IPS DF 6.9 (cell line): Measurements from ENCODE around the gene NPHP4.

Experiments
- DNase-seq: peaks from one replicate; pipeline ENCODE4 v3.0.0-alpha.2; 2013; ENCODE audit warnings: low read depth, low spot score
- H3K27ac ChIP-seq: one replicate; pipeline ENCODE4 v1.5.1; 2013; ENCODE audit warnings: low read length, control low read depth
- H3K27me3 ChIP-seq: 2 replicates; pipeline ENCODE4 v1.6.1; 2013; ENCODE audit warnings: mild to moderate bottlenecking, low read length; ENCODE audit not compliant: control insufficient read depth, insufficient read depth
- H3K36me3 ChIP-seq: 2 replicates; pipeline ENCODE4 v1.6.1; 2013; ENCODE audit warnings: low read length; ENCODE audit not compliant: control insufficient read depth, insufficient read depth
- H3K4me1 ChIP-seq: 2 replicates; pipeline ENCODE4 v1.6.1; 2013; ENCODE audit warnings: low read length; ENCODE audit not compliant: control insufficient read depth, insufficient read depth
- H3K4me3 ChIP-seq: 2 replicates; pipeline ENCODE4 v1.5.1; 2013; ENCODE audit warnings: mild to moderate bottlenecking, low read length
- H3K9me3 ChIP-seq: 2 replicates; pipeline ENCODE4 v1.6.1; 2013; ENCODE audit warnings: low read length, inconsistent platforms; ENCODE audit not compliant: control insufficient read depth, insufficient read depth
- whole genome bisulfite sequencing: extraction: QIAGEN DNeasy Blood & Tissue Kit; methylation state at CpG from one replicate; pipeline ENCODE4 v1.1.7; 2013; ENCODE audit warnings: mixed read lengths, missing lambda C conversion rate; ENCODE audit not compliant: insufficient read length, insufficient coverage; 5-methylcytosine and 5-hydroxymethylcytosine counted together

The NPHP4 gene

GRCh38 chr1:5959667-5960230 is 32.5 kb downstream of the NPHP4 start:
- H3K27me3 ChIP-seq: no peaks in the 10 kb centered on the region
- WGBS: no CpG with 5 or more reads among the region's 9 CpGs

GRCh38 chr1:5959087-5959486 is 33.1 kb downstream of the NPHP4 start:
- Histone ChIP-seq H3K27me3 (no peaks in the 10 kb centered on the region), H3K36me3 (no peaks in the 10 kb centered on the region), H3K4me3 (no peak overlapping the region), H3K4me1 (no peaks in the 10 kb centered on the region), H3K9me3 (no peaks in the 10 kb centered on the region), H3K27ac (no peak overlapping the region)
- no CpG with 5 or more reads among the region's 13 CpGs for WGBS
- DNase-seq: no peak

More at GRCh38 chr1:5959667-5960230, 32.5 kb downstream of the NPHP4 start:
- H3K36me3 ChIP-seq: no peaks in the 10 kb centered on the region
- H3K4me1 ChIP-seq: no peaks in the 10 kb centered on the region
- H3K9me3 ChIP-seq: no peaks in the 10 kb centered on the region
- no peak for DNase-seq
- H3K27ac ChIP-seq: no peak overlapping the region
- no peak overlapping the region for H3K4me3 ChIP-seq

GRCh38 chr1:5956022-5956830 is 36.0 kb downstream of the NPHP4 start:
- H3K9me3 ChIP-seq: no peaks in the 10 kb centered on the region
- DNase-seq: no peak
- H3K4me1 ChIP-seq: no peaks in the 10 kb centered on the region
- no peaks in the 10 kb centered on the region for H3K27me3 ChIP-seq
- H3K4me3 ChIP-seq: no peak overlapping the region
- WGBS: no CpG with 5 or more reads among the region's 10 CpGs
- H3K36me3 ChIP-seq: no peaks in the 10 kb centered on the region
- H3K27ac ChIP-seq: no peak overlapping the region

GRCh38 chr1:5955479-5955977 is 36.7 kb downstream of the NPHP4 start:
- WGBS: no CpG with 5 or more reads among the region's 10 CpGs
- no peak overlapping the region for H3K27ac ChIP-seq
- no peaks in the 10 kb centered on the region for H3K27me3 ChIP-seq
- no peaks in the 10 kb centered on the region for H3K4me1 ChIP-seq
- H3K4me3 ChIP-seq: no peak overlapping the region
- DNase-seq: no peak
- no peaks in the 10 kb centered on the region for H3K9me3 ChIP-seq
- no peaks in the 10 kb centered on the region for H3K36me3 ChIP-seq

- DNase-seq: no peak
- no peaks in the 10 kb centered on the region for H3K36me3 ChIP-seq
- WGBS: no CpG with 5 or more reads among the region's 5 CpGs
- H3K27ac ChIP-seq: no peak overlapping the region
- no peaks in the 10 kb centered on the region for H3K27me3 ChIP-seq
- H3K4me1 ChIP-seq: no peaks in the 10 kb centered on the region
- H3K4me3 ChIP-seq: no peak overlapping the region
- H3K9me3 ChIP-seq: no peaks in the 10 kb centered on the region
Measured at GRCh38 chr1:5954964-5955363, 37.3 kb downstream of the NPHP4 start.

- DNase-seq: no peak
- no peaks in the 10 kb centered on the region for H3K9me3 ChIP-seq
- H3K4me1 ChIP-seq: no peaks in the 10 kb centered on the region
- WGBS: no CpG with 5 or more reads among the region's 11 CpGs
- H3K27ac ChIP-seq: no peak overlapping the region
- no peaks in the 10 kb centered on the region for H3K36me3 ChIP-seq
- no peak overlapping the region for H3K4me3 ChIP-seq
- H3K27me3 ChIP-seq: no peaks in the 10 kb centered on the region
Measured at GRCh38 chr1:5953386-5953785, 38.8 kb downstream of the NPHP4 start.

- Histone ChIP-seq H3K36me3 (no peaks in the 10 kb centered on the region), H3K27ac (no peak overlapping the region), H3K9me3 (no peaks in the 10 kb centered on the region), H3K27me3 (no peaks in the 10 kb centered on the region), H3K4me3 (no peak overlapping the region), H3K4me1 (no peaks in the 10 kb centered on the region)
- no CpG with 5 or more reads among the region's 19 CpGs for WGBS
- no peak for DNase-seq
Measured at GRCh38 chr1:5951846-5952410, 40.3 kb downstream of the NPHP4 start.

GRCh38 chr1:5950994-5951785 is 41.0 kb downstream of the NPHP4 start:
- Histone ChIP-seq H3K9me3 (no peaks in the 10 kb centered on the region), H3K27ac (no peak overlapping the region), H3K27me3 (no peaks in the 10 kb centered on the region), H3K4me3 (no peak overlapping the region), H3K36me3 (no peaks in the 10 kb centered on the region), H3K4me1 (no peaks in the 10 kb centered on the region)
- DNase-seq: no peak
- no CpG with 5 or more reads among the region's 24 CpGs for WGBS

- no peak for DNase-seq
- Histone ChIP-seq H3K4me1 (no peaks in the 10 kb centered on the region), H3K4me3 (no peak overlapping the region), H3K9me3 (no peaks in the 10 kb centered on the region), H3K36me3 (no peaks in the 10 kb centered on the region), H3K27ac (no peak overlapping the region), H3K27me3 (no peaks in the 10 kb centered on the region)
- no CpG with 5 or more reads among the region's 7 CpGs for WGBS
Measured at GRCh38 chr1:5950201-5950895, 41.9 kb downstream of the NPHP4 start.

- Histone ChIP-seq H3K36me3 (no peaks in the 10 kb centered on the region), H3K27ac (no peak overlapping the region), H3K4me3 (no peak overlapping the region), H3K4me1 (no peaks in the 10 kb centered on the region), H3K9me3 (no peaks in the 10 kb centered on the region), H3K27me3 (no peaks in the 10 kb centered on the region)
- no CpG with 5 or more reads among the region's 4 CpGs for WGBS
- no peak for DNase-seq
Measured at GRCh38 chr1:5949761-5950100, 42.5 kb downstream of the NPHP4 start.
